Keratinocyte (primary cell): Measurements from ENCODE around the gene FAM120A. TPM values are rescaled to one million over a fixed set of nuclear protein-coding genes. Genes with fewer than 3 reads are reported as not detected.

ENCODE experiments used
- DNase-seq: peaks from one replicate; pipeline ENCODE4 v3.0.0-alpha.2; 2011; ENCODE audit warnings: low read depth, missing footprints, low spot score
- FAIRE-seq: peaks from 2 replicates; lab custom pipeline; 2011; peaks lifted over from hg19 to GRCh38; lab: Jason Lieb, UNC
- H2AFZ ChIP-seq: 2 replicates; pipeline ENCODE4 v1.6.0; 2012; ENCODE audit warnings: low read length, control low read depth, inconsistent platforms; ENCODE audit not compliant: control insufficient read depth
- H3K27ac ChIP-seq: 2 replicates; pipeline ENCODE4 v1.5.1; 2011; ENCODE audit warnings: low read length; ENCODE audit not compliant: control insufficient read depth, insufficient read depth
- H3K27me3 ChIP-seq: 3 replicates; pipeline ENCODE4 v1.6.0; 2011; ENCODE audit warnings: low read length; ENCODE audit not compliant: control insufficient read depth, insufficient read depth; ENCODE audit errors: extremely low read depth
- H3K36me3 ChIP-seq, 2 experiments: 2 replicates in 1 of 2; 3 replicates in 1 of 2; pipeline ENCODE4 v1.5.1; 2011; ENCODE audit warnings: low read length in 2 of 2, mild to moderate bottlenecking in 1 of 2; ENCODE audit not compliant: control insufficient read depth in 2 of 2, insufficient read depth in 2 of 2; ENCODE audit errors: extremely low read depth in 1 of 2
- H3K4me1 ChIP-seq: 3 replicates; pipeline ENCODE4 v1.5.1; 2011; ENCODE audit warnings: low read length; ENCODE audit not compliant: control insufficient read depth, insufficient read depth; ENCODE audit errors: extremely low read depth
- H3K4me2 ChIP-seq: 3 replicates; pipeline ENCODE4 v1.6.0; 2011; ENCODE audit warnings: low read depth, low read length; ENCODE audit not compliant: control insufficient read depth, insufficient read depth; ENCODE audit errors: extremely low read depth
- H3K4me3 ChIP-seq, 3 experiments: fragments of 200-600 bp in 1 of 3; sonication (generic) in 1 of 3; 2 replicates in 2 of 3; 3 replicates in 1 of 3; pipeline ENCODE4 v1.5.1; 2011 to 2016; ENCODE audit warnings: low read length in 3 of 3, mild to moderate bottlenecking in 3 of 3, control low read depth in 2 of 3, inconsistent platforms in 1 of 3, low read depth in 1 of 3, mixed read lengths in 1 of 3, mixed run types in 1 of 3, moderate library complexity in 1 of 3; ENCODE audit not compliant: control insufficient read depth in 2 of 3, insufficient read depth in 2 of 3; ENCODE audit errors: extremely low read depth in 1 of 3
- H3K79me2 ChIP-seq: 2 replicates; pipeline ENCODE4 v1.6.0; 2012; ENCODE audit warnings: low read length; ENCODE audit not compliant: control insufficient read depth, insufficient read depth
- H3K9ac ChIP-seq: 3 replicates; pipeline ENCODE4 v1.6.0; 2011; ENCODE audit warnings: low read length; ENCODE audit not compliant: control insufficient read depth, insufficient read depth; ENCODE audit errors: extremely low read depth
- H3K9me1 ChIP-seq: 3 replicates; pipeline ENCODE4 v1.6.0; 2011; ENCODE audit warnings: low read length; ENCODE audit not compliant: control insufficient read depth, insufficient read depth; ENCODE audit errors: extremely low read depth
- H3K9me3 ChIP-seq: 2 replicates; pipeline ENCODE4 v1.5.1; 2012; ENCODE audit warnings: low read depth, low read length; ENCODE audit not compliant: control insufficient read depth
- H4K20me1 ChIP-seq: 3 replicates; pipeline ENCODE4 v1.6.0; 2011; ENCODE audit warnings: low read length; ENCODE audit not compliant: control insufficient read depth, insufficient read depth; ENCODE audit errors: extremely low read depth
- CTCF ChIP-seq, 3 experiments: IDR thresholded peaks in 1 of 3; conservative IDR thresholded peaks in 1 of 3; optimal IDR thresholded peaks in 1 of 3; 2 replicates in 2 of 3; 3 replicates in 1 of 3; pipeline versions ENCODE3 to v1.5.1; 2011; ENCODE audit warnings: low read length in 3 of 3, mild to moderate bottlenecking in 3 of 3, moderate library complexity in 2 of 3, control low read depth in 1 of 3, inconsistent platforms in 1 of 3; ENCODE audit not compliant: insufficient read depth in 2 of 3; ENCODE audit errors: extremely low read depth in 1 of 3
- EZH2 ChIP-seq: IDR thresholded peaks from one replicate; pipeline ENCODE4 v1.6.1; 2012; ENCODE audit warnings: inconsistent platforms, mild to moderate bottlenecking, low read length, moderate library complexity
- dilution Hi-C: fragments of 300-500 bp; cut with MboI; formaldehyde crosslinking; loops from one replicate; pipeline ENCODE4 v1.7.0; 2020; ENCODE audit warnings: low sequenced_read_pairs; ENCODE audit not compliant: extremely low pct_ligation_motif_present
- polyA plus RNA-seq, 5 experiments: library from polyadenylated mRNA; depleted of rRNA in 3 of 5; stranded (reverse) in 3 of 5; stranded (forward) in 1 of 5; unstranded in 1 of 5; fragments of >200 nt; gene quantifications; 1 replicate in 1 of 5; 2 replicates in 3 of 5; 3 replicates in 1 of 5; pipeline versions ENCODE4 v1.2.1 to v1.2.3, GENCODE V29; 2011 to 2012; ENCODE audit warnings: missing spikeins in 2 of 5, low read depth in 1 of 5, low replicate concordance in 1 of 5

Gene FAM120A
- polyA plus RNA-seq, 1 donor (not counting 4 experiments of a cell fraction or from before 2014, with no cell fraction given), result 79.2 TPM

DNA sequence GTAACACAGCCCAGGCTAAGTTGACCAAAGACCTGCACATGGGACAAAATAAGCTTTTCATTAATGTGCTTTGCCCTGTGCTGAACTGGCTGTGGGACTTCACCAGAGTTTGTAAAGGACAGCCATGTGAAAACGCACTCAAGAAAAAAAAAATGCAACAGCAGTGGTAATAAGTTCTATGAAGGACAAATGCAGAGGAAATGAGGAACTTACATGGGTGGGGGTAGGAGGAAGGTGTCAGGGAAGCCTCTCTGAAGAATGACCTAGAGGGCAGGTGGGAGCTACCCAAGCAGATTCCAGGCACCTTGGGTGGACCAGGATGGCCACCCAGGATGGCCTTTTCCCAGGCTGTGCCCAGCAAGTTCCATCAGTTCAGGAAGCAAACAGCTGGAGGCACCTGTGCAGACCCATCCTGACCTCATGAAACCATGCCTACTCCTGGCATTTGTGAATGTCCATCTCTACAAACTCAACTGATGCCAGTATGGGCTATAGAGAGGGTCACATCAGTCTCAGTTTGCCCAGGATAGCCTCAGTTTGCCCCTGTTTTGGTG lies 118.2 kb downstream of the FAM120A start:
- no peaks in the 10 kb centered on the region for H3K9me3 ChIP-seq
- H3K9me1 ChIP-seq, result no peaks in the 10 kb centered on the region
- H3K79me2 ChIP-seq, result no peaks in the 10 kb centered on the region
- H3K36me3 ChIP-seq, result peaks cover 0 to 1% of the 10 kb centered on the region in 2 experiments
- H4K20me1 ChIP-seq, result no peaks in the 10 kb centered on the region
- FAIRE-seq (no peak), DNase-seq (no peak)
- H3K27ac ChIP-seq, result no peak overlapping the region
- dilution Hi-C loops, result no loop called here
- TF ChIP-seq EZH2 (no peak), CTCF (optimal IDR thresholded peaks at IDR 0.05 in 1 of 3, IDR thresholded peaks at IDR 0.05 in 1 of 3, conservative IDR thresholded peaks at IDR 0.05 in 1 of 3; ENCODE audit: extremely low read depth in 1 of 3, insufficient read depth in 2 of 3, low read length in 3 of 3) (no peak)
- no peak overlapping the region for H3K4me2 ChIP-seq
- H3K27me3 ChIP-seq, result no peaks in the 10 kb centered on the region
- no peak overlapping the region for H2AFZ ChIP-seq
- H3K9ac ChIP-seq, result no peak overlapping the region
- H3K4me3 ChIP-seq, result no peak overlapping the region
- H3K4me1 ChIP-seq, result peaks cover 10% of the 10 kb centered on the region

DNA sequence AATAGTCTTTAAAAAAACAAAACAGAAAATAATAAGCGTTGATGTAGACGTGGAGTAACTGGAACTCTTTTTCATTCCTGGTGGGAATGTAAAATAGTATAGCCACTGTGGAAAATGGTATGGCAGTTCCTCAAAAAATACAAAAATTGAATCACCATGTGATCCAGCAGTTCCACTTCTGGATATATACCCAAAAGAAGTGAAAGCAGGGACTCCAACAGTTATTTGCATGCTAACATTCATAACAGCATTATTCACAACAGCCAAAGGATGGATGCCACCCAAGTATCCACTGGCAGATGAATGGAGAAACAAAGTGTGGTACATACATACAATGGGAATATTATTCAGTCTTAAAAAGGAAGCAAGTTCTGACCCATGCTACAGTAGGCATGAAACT lies 120.7 kb downstream of the FAM120A start:
- Histone ChIP-seq H3K4me3 (no peak overlapping the region), H4K20me1 (no peaks in the 10 kb centered on the region), H3K9me1 (no peaks in the 10 kb centered on the region), H3K27me3 (no peaks in the 10 kb centered on the region), H2AFZ (no peak overlapping the region), H3K4me2 (no peak overlapping the region), H3K27ac (no peak overlapping the region), H3K4me1 (peaks cover 12% of the 10 kb centered on the region), H3K9me3 (no peaks in the 10 kb centered on the region), H3K79me2 (peaks cover 3% of the 10 kb centered on the region), H3K9ac (no peak overlapping the region), H3K36me3 (no peaks in the 10 kb centered on the region)
- no peak for TF ChIP-seq EZH2
- no peak for TF ChIP-seq CTCF (optimal IDR thresholded peaks at IDR 0.05 in 1 of 3, IDR thresholded peaks at IDR 0.05 in 1 of 3, conservative IDR thresholded peaks at IDR 0.05 in 1 of 3; ENCODE audit: extremely low read depth in 1 of 3, insufficient read depth in 2 of 3, low read length in 3 of 3)
- FAIRE-seq (no peak), DNase-seq (no peak)
- dilution Hi-C loops, result no loop called here
